Upper lobe of left lung (tissue), 6 donors: Measurements from ENCODE around the gene KIR2DL1. TPM values are rescaled to one million over a fixed set of nuclear protein-coding genes. Genes with fewer than 3 reads are reported as not detected.
"Not testable (repeated sequence)": the region's sequence is repeated elsewhere in the genome, so short reads cannot be mapped to it uniquely, and the experiment has no call there.

ENCODE experiments used
- ATAC-seq, 2 donors: fragments of 200-7000 bp; cut with Tn5 transposase; one replicate each; pipeline ENCODE4 v1.9.1; 2022; ENCODE audit warnings: mild to moderate bottlenecking in 2 of 2, moderate library complexity in 2 of 2; ENCODE audit not compliant: low FRiP score in 2 of 2
- DNase-seq, 2 donors: peaks; one replicate each; pipeline ENCODE4 v3.0.0-alpha.2; 2019 to 2020
- H3K27ac ChIP-seq, 4 donors: fragments of 200-600 bp; sonication (generic); one replicate each; pipeline ENCODE4 v1.5.1; 2016 to 2019
- H3K27me3 ChIP-seq, 4 donors: fragments of 200-600 bp; sonication (generic); one replicate each; pipeline ENCODE4 v1.5.1; 2017 to 2019
- H3K36me3 ChIP-seq, 4 donors: fragments of 200-600 bp; sonication (generic); one replicate each; pipeline ENCODE4 v1.5.1; 2016 to 2019
- H3K4me1 ChIP-seq, 4 donors: fragments of 200-600 bp; sonication (generic); one replicate each; pipeline ENCODE4 v1.5.1; 2018 to 2019
- H3K4me3 ChIP-seq, 4 donors: fragments of 200-600 bp; sonication (generic); one replicate each; pipeline ENCODE4 v1.5.1; 2017 to 2019; ENCODE audit warnings: mild to moderate bottlenecking in 2 of 4, moderate library complexity in 1 of 4
- H3K9me3 ChIP-seq, 4 donors: fragments of 200-600 bp; sonication (generic); one replicate each; pipeline ENCODE4 v1.5.1; 2018 to 2019
- CTCF ChIP-seq, 6 experiments: fragments of 450-650 bp in 4 of 6; fragments of 200-600 bp in 2 of 6; sonication (generic) in 2 of 6; IDR thresholded peaks; one replicate each; pipeline ENCODE4 v1.5.1; 2016 to 2019; ENCODE audit warnings: antibody characterized with exemption in 6 of 6
- EP300 ChIP-seq, 4 donors: sonication (generic); formaldehyde crosslinking; IDR thresholded peaks; one replicate each; pipeline ENCODE4 v1.5.1; 2017; ENCODE audit warnings: antibody characterized with exemption in 4 of 4, control low read depth in 2 of 4
- POLR2A ChIP-seq, 4 donors: fragments of 450-650 bp; IDR thresholded peaks; one replicate each; pipeline ENCODE4 v1.5.1; 2016 to 2017; ENCODE audit warnings: antibody characterized with exemption in 4 of 4, mild to moderate bottlenecking in 2 of 4
- POLR2AphosphoS5 ChIP-seq, 2 donors: sonication (generic); formaldehyde crosslinking; IDR thresholded peaks; one replicate each; pipeline ENCODE4 v1.5.1; 2017; ENCODE audit warnings: antibody characterized with exemption in 2 of 2
- WGBS, 2 donors: methylation state at CpG; one replicate each; pipeline ENCODE4 v1.1.5; 2017 to 2018; 5-methylcytosine and 5-hydroxymethylcytosine counted together
- total RNA-seq, 6 donors: library from RNA; depleted of rRNA in 4 of 6; stranded (reverse); fragments of >200 nt in 4 of 6; gene quantifications; one replicate each; pipeline versions ENCODE4 v1.1.0 to v1.2.1, GENCODE V29; 2016 to 2021
- donor health status: DM: no; HTN: no; CAD: no; lungs with moderate emphysema.
- donor health status: DM: no; HTN: yes; CAD: no; lungs with severe emphysema.

The KIR2DL1 gene
- total RNA-seq, 6 donors from 2014 or later = 0.23 to 0.37 (median 0.30) TPM; not detected in 3

GRCh38 chr19:54729416-54730188 lies 40.0 kb upstream of the KIR2DL1 start:
- peak in 1 of 2 donors; percentile 23 for DNase-seq
- no peak overlapping the region for H3K4me3 ChIP-seq
- no peaks in the 10 kb centered on the region for H3K9me3 ChIP-seq
- TF ChIP-seq POLR2AphosphoS5 (IDR thresholded peaks at IDR 0.05) (no peak), CTCF (IDR thresholded peaks at IDR 0.05) (no peak), POLR2A (IDR thresholded peaks at IDR 0.05) (no peak), EP300 (IDR thresholded peaks at IDR 0.05) (no peak)
- H3K4me1 ChIP-seq = no peaks in the 10 kb centered on the region
- no peak overlapping the region for H3K27ac ChIP-seq
- ATAC-seq = no peak
- WGBS, 2 donors = 71 to 75% methylated on average over 8 to 9 of the region's 15 CpGs
- no peaks in the 10 kb centered on the region for H3K27me3 ChIP-seq
- H3K36me3 ChIP-seq = no peaks in the 10 kb centered on the region

GRCh38 chr19:54731191-54731590 lies 38.4 kb upstream of the KIR2DL1 start:
- no peak for TF ChIP-seq EP300 (IDR thresholded peaks at IDR 0.05)
- TF ChIP-seq CTCF (IDR thresholded peaks at IDR 0.05) = no peak
- no peak for TF ChIP-seq POLR2AphosphoS5 (IDR thresholded peaks at IDR 0.05)
- TF ChIP-seq POLR2A (IDR thresholded peaks at IDR 0.05) = no peak
- DNase-seq (no peak), ATAC-seq (no peak)
- 57 to 61% methylated on average over 8 of the region's 8 CpGs for WGBS, 2 donors
- Histone ChIP-seq H3K27me3 (no peaks in the 10 kb centered on the region), H3K9me3 (no peaks in the 10 kb centered on the region), H3K4me3 (no peak overlapping the region), H3K36me3 (no peaks in the 10 kb centered on the region), H3K27ac (no peak overlapping the region), H3K4me1 (no peaks in the 10 kb centered on the region)

- not testable (repeated sequence) for H3K4me1 ChIP-seq, H3K27ac ChIP-seq, H3K9me3 ChIP-seq, H3K36me3 ChIP-seq, ATAC-seq, H3K4me3 ChIP-seq, H3K27me3 ChIP-seq
- 93 to 95% methylated on average over 9 to 13 of the region's 16 CpGs for WGBS, 2 donors
- DNase-seq = peak in 1 of 2 donors; percentile 32
Observed at GRCh38 chr19:54738306-54738705, 31.3 kb upstream of the KIR2DL1 start, which contains the start of gene KIR2DL3. TSS of gene KIR2DL3 (plus strand) at chr19:54738513. CDS start at chr19:54738546, 33 bp downstream.

GRCh38 chr19:54738715-54739114 lies 30.9 kb upstream of the KIR2DL1 start:
- DNase-seq = no peak
- no peak for ATAC-seq
- WGBS, 2 donors = 79 to 87% methylated on average over 1 of the region's 1 CpG
- Histone ChIP-seq H3K9me3 (no peaks in the 10 kb centered on the region), H3K4me3 (no peak overlapping the region), H3K27ac (no peak overlapping the region), H3K4me1 (no peaks in the 10 kb centered on the region), H3K27me3 (no peaks in the 10 kb centered on the region), H3K36me3 (no peaks in the 10 kb centered on the region)
- TF ChIP-seq CTCF (IDR thresholded peaks at IDR 0.05) (no peak), POLR2A (IDR thresholded peaks at IDR 0.05) (no peak), POLR2AphosphoS5 (IDR thresholded peaks at IDR 0.05) (no peak), EP300 (IDR thresholded peaks at IDR 0.05) (no peak)

GRCh38 chr19:54739587-54740497 lies 29.8 kb upstream of the KIR2DL1 start:
- DNase-seq = no peak

GRCh38 chr19:54741950-54742349 lies 27.6 kb upstream of the KIR2DL1 start:
- ATAC-seq, H3K9me3 ChIP-seq, H3K4me1 ChIP-seq, DNase-seq, H3K4me3 ChIP-seq, H3K36me3 ChIP-seq, H3K27ac ChIP-seq, H3K27me3 ChIP-seq: not testable (repeated sequence)
- WGBS, 2 donors = 55 to 72% methylated on average over 5 of the region's 5 CpGs

More at GRCh38 chr19:54739587-54740497, 29.8 kb upstream of the KIR2DL1 start:
- Histone ChIP-seq H3K9me3 (no peaks in the 10 kb centered on the region), H3K27me3 (no peaks in the 10 kb centered on the region), H3K36me3 (no peaks in the 10 kb centered on the region), H3K4me1 (no peaks in the 10 kb centered on the region), H3K4me3 (no peak overlapping the region), H3K27ac (no peak overlapping the region)
- no peak for TF ChIP-seq POLR2A (IDR thresholded peaks at IDR 0.05)
- no peak for TF ChIP-seq POLR2AphosphoS5 (IDR thresholded peaks at IDR 0.05)
- TF ChIP-seq CTCF (IDR thresholded peaks at IDR 0.05) = no peak
- TF ChIP-seq EP300 (IDR thresholded peaks at IDR 0.05) = no peak
- ATAC-seq = peak in 1 of 2 donors; percentile 46
- 76 to 81% methylated on average over 11 to 13 of the region's 13 CpGs for WGBS, 2 donors

GRCh38 chr19:54744080-54744479 lies 25.5 kb upstream of the KIR2DL1 start:
- H3K36me3 ChIP-seq, H3K27ac ChIP-seq, H3K4me1 ChIP-seq, H3K27me3 ChIP-seq, DNase-seq, H3K4me3 ChIP-seq, H3K9me3 ChIP-seq, ATAC-seq: not testable (repeated sequence)
- 76 to 84% methylated on average over 5 of the region's 5 CpGs for WGBS, 2 donors
